Fibroblast of skin of right quadriceps (primary cell): ENCODE results near the gene EEF1A2.
"Not testable (repeated sequence)": the region's sequence is repeated elsewhere in the genome, so short reads cannot be mapped to it uniquely, and the experiment has no call there.

ENCODE experiments used
- DNase-seq: peaks from one replicate; pipeline ENCODE4 v3.0.0-alpha.2; 2013

EEF1A2 gene

GRCh38 chr20:63484236-63484635, 14.6 kb downstream of the EEF1A2 start:
- DNase-seq: no peak

- no peak for DNase-seq
These were observed 15.0 kb downstream of the EEF1A2 start for GRCh38 chr20:63483834-63484233.

DNA sequence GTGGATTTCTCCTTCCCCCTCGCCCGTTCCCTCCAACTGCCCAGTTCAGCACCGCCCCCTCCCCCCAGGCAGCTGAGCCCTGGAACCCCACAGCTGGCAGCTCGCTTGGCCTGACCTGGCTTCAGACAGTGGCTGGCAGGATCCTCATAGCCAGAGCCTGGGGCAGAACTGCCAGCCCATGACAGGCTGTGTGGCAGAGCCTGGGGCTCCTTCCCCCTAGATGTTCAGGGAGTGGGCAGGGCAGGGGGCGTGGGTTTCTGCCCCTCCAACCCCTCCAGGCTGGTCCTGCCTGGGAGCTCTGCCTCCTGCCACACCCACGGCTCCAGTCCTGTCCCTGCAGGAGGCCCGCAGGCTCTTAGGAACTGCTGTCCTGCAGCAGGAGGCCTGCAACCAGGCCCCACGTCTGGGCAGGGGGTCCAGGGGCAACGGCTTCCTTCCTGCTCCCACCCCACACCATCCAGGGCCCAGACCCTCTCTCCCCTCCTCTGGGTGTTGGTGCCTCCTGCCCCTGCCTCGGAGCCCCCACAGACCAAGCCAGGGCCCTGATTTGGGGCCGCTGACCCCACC, 16.8 kb downstream of the EEF1A2 start:
- DNase-seq: no peak

GRCh38 chr20:63481503-63481902, 17.4 kb downstream of the EEF1A2 start:
- no peak for DNase-seq

DNA sequence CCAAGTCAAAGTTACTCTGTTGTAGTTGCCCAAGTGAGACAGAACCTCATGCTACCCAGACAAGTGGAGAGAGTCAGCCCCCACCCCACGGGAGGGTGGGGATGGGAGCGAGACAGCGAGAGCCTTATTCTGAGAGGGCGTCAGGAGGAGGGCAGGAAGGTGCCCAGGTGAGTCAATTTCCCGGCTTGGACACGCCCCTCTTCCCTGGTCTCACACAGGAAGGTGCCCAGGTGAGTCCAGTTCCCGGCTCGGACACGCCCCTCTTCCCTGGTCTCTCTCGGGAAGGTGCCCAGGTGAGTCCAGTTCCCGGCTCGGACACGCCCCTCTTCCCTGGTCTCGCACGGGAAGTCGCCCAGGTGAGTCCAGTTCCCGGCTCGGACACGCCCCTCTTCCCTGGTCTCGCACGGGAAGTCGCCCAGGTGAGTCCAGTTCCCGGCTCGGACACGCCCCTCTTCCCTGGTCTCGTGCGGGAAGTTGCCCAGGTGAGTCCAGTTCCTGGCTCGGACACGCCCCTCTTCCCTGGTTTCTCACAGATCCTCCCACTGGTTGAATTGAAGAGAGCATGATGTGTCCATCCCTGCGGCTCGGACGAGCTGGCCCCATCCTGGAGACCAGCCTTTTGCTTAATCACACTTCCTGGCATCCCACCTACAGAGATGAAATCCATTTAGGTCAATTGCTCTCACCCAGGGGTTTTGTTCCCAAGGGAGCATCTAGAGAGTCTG, 19.0 kb downstream of the EEF1A2 start:
- not testable (repeated sequence) for DNase-seq

- DNase-seq: no peak
These were observed 20.3 kb downstream of the EEF1A2 start for GRCh38 chr20:63478346-63479302.

DNA sequence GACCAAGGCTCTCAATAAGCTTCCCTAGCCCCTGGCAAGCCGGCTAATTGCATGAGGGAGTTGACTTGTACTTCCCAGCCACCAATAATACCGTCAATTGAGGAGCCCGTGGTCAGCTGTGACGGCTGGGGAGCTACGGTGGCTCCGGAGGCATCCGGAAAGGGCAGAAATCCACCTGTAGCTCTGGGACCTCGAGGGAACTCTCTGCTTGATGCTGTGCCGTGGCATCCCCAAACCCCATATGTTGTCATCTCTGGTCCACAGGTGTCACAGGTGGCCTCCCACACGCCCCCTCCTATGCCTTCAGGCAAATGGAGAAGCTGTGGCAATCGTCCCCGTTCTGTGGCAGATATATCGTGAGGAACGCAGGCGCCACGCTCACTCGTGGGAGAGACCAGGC, 20.9 kb downstream of the EEF1A2 start:
- no peak for DNase-seq

- DNase-seq: no peak
These were observed 21.7 kb downstream of the EEF1A2 start for GRCh38 chr20:63477061-63477616.

- no peak for DNase-seq
These were observed 23.7 kb downstream of the EEF1A2 start for GRCh38 chr20:63475209-63475608.

GRCh38 chr20:63473555-63474449, 25.1 kb downstream of the EEF1A2 start:
- DNase-seq: no peak

- no peak for DNase-seq
These were observed 26.0 kb downstream of the EEF1A2 start for GRCh38 chr20:63472862-63473390.

- DNase-seq: no peak
These were observed 26.7 kb downstream of the EEF1A2 start, which contains the start of gene KCNQ2 for GRCh38 chr20:63471981-63472831. Gene KCNQ2 (minus strand): TSS chr20:63472655. CDS start chr20:63472463, 192 bp downstream.

GRCh38 chr20:63471717-63471980, 27.2 kb downstream of the EEF1A2 start:
- DNase-seq: no peak

- no peak for DNase-seq
These were observed 27.7 kb downstream of the EEF1A2 start for GRCh38 chr20:63471002-63471716.

GRCh38 chr20:63470410-63470809, 28.5 kb downstream of the EEF1A2 start:
- no peak for DNase-seq

DNA sequence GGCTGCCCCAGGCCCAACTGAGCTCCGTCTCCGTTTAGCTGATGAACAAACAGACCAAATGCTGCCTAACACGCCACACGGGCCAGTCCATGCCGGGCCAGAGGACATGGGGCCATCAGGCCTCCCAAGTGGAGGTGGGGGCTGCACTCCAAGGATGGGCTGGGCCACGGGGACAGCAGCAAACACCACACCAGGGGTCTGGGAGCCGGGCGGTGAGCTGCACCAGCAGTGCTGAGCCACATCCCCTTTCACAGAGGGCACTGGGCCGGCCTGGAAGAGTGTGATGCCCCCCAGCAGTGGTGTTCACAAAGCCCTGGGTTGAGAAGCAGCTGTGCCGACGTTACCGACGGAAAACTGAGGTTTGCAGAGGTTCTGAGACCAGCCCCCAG, 29.2 kb downstream of the EEF1A2 start:
- DNase-seq: no peak

DNA sequence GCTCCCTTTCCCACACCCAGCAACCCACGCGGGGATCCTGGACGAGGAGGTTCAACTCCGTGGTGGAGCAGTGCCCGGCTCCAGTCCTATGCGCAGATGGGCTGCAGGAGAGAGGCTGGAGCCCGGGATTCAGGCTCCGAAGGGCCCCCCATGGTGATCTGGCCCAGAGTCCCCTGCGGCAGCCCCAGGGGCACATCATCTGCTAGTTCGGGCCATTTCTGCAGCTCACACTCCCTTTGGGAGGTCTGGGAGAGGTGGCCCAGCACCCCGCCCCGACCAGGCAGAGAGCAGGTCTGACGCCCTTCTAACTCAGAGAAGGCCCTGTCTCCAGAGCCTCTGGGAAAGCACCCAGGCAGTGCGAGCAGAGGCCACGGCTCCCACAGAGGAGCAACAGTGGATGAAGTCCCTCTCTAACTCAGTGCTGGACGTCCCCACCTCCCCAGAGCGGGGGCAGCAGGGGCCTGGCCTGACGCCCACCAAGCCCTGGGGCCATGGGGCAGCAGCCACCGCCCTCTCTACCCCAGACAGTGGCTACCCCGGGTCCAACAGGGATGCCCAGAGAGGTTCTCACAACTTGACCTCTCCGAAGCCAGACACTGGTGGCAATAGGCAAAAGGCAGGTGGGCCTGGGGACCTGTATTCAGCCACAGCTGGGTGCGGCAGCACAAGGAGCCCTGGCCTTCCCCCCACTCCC, 29.7 kb downstream of the EEF1A2 start:
- no peak for DNase-seq

DNA sequence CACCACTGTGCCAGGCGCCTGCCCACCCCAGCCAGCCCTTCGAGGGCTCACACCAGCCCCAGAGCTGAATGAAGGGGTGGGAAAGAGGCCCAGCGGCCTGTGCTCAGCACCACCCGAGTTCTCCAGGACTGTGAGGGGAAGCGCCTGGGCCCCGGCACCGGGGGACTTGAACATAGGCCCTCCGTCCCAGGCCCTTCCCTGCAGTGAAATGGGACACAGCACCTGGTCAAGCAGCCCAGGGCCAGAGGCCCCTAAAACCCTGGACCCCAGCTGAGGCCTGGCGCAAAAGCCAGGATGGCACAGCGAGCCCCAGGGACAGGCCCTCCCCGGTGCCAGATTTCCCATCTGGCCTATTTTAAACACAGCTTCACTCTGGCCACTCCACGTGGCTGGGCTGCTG, 30.5 kb downstream of the EEF1A2 start:
- no peak for DNase-seq

GRCh38 chr20:63467294-63468083, 31.4 kb downstream of the EEF1A2 start:
- DNase-seq: no peak
